NB4 (cell line): ENCODE data around the gene RRM2.

Experiments
- DNase-seq: peaks from one replicate; pipeline ENCODE4 v3.0.0; 2010; ENCODE audit warnings: low read depth
- H3K4me3 ChIP-seq: one replicate; pipeline ENCODE4 v1.5.1; 2011; ENCODE audit warnings: mild to moderate bottlenecking, low read depth, low read length, moderate library complexity
- CTCF ChIP-seq: IDR thresholded peaks from one replicate; pipeline ENCODE4 v1.5.1; 2012; ENCODE audit warnings: low read depth, low read length
- MYC ChIP-seq: IDR thresholded peaks from 2 replicates; pipeline ENCODE4 v1.6.1; 2011; ENCODE audit warnings: low read depth, low read length
- POLR2A ChIP-seq: IDR thresholded peaks from 2 replicates; pipeline ENCODE4 v1.6.1; 2011; ENCODE audit warnings: mild to moderate bottlenecking; ENCODE audit not compliant: insufficient read length; ENCODE audit errors: extremely low read depth
- TF ChIP-seq, protein P1 (sequence below): IDR thresholded peaks from 2 replicates; pipeline ENCODE4 v1.6.1; 2011; ENCODE audit warnings: low read depth, low read length

Gene RRM2

DNA sequence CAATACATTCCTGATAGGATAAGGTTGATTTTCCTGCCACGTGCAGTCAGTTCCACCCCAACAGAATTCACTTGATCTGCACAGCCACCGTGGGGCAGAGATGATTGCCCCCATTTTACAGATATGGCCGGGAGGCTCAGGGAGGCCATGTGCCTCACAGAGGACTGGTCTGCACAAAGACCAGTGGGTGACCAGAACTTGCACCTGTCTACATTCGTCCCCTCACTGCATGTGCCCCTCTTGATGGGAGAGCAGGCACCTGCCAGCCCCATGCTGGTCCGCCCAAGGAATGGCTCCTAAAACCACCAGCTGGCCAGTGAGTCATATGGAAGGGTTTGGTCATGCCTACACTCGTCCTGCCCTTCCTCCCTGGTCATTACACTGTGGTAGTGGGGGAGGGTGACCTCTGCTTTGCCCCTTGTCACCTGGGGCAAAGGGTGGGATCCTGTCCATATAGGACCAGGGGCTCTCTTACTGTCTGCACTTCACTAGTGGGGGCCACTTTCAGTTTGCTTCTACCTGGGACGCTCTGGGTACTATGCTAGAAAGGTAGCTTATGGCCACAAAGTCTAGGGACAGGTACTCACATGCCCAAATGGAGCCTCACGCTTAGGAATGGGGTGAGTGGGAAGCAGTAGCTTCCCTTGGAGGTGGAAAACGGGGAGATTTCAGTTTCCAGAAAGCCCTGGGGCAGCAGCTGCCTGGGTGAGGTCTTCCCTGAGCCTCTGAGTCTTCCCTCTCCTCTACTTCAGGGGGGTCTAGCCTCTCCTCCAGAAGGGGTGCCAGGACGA, 14.7 kb downstream of the RRM2 start:
- no peak for TF ChIP-seq POLR2A
- no peak for TF ChIP-seq MYC
- TF ChIP-seq CTCF: no peak
- H3K4me3 ChIP-seq: no peak overlapping the region
- peak; percentile 50 for DNase-seq

- DNase-seq: no peak
- TF ChIP-seq, protein P1, sequence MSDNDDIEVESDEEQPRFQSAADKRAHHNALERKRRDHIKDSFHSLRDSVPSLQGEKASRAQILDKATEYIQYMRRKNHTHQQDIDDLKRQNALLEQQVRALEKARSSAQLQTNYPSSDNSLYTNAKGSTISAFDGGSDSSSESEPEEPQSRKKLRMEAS: no peak
- TF ChIP-seq CTCF: no peak
- TF ChIP-seq MYC: no peak
- TF ChIP-seq POLR2A: no peak
- no peak overlapping the region for H3K4me3 ChIP-seq
These were observed 17.0 kb downstream of the RRM2 start for GRCh38 chr2:10139536-10139935.

- TF ChIP-seq, protein P1: no peak
- TF ChIP-seq MYC (no peak), POLR2A (no peak), CTCF (no peak)
- DNase-seq: no peak
- H3K4me3 ChIP-seq: no peak overlapping the region
These were observed 18.5 kb downstream of the RRM2 start for GRCh38 chr2:10140841-10141610.

DNA sequence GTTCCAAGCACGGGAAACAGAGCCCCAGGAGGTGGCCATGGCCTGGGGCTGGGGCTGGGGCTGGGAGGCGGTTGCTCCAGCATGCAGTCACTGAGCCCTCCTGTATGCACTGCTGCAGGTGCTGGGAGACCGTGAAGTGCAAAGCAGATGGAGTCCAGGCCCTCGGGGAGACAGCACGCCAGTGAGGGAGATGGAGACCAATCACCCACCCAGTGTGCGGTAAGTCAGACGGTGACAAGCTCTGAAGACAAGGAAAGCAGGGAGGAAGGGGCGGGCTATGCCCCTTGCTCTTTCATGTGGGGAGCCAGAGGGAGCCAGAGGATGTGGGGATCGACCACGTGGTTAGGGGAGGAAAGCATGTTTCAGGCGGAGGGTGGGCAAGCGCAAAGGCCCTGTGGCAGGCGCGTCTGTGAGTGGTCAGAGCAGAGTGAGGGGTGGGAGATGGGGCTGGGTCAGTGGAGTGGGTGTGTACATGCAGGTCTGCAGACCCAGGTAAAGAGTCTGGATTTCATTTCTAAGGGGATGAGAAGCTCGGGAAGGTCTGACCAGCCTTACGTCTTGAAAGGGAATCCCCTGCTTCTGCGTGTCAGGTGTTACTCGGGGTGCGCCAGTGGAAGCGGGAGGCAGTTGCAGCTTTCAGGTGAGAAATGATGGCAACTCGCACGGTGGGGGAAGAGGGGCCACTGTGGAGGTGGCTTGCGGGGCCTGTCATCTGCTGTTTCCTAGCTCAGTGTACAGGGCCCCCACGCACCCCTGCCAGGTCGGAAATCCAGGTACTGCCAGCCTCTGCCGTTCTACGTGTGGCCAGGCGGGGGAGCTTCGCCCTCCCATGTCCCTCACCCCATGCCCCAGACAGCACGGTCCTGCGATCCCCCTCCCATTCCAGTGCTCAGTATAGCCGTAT, 19.4 kb downstream of the RRM2 start:
- peak; percentile 51 for DNase-seq

GRCh38 chr2:10142640-10142965, 20.1 kb downstream of the RRM2 start:
- TF ChIP-seq CTCF (no peak), POLR2A (no peak), MYC (no peak)
- TF ChIP-seq, protein P1: no peak
- H3K4me3 ChIP-seq: no peak overlapping the region
- no peak for DNase-seq

More for the DNA sequence above, 19.4 kb downstream of the RRM2 start:
- peak; percentile 40 for TF ChIP-seq CTCF
- TF ChIP-seq, protein P1: no peak
- no peak overlapping the region for H3K4me3 ChIP-seq
